Trophoblast cell (in vitro differentiated cells and primary cell): ENCODE data around the gene BMP8A.
A peak's percentile ranks its signal among the peaks of the same experiment; 100 is the strongest.
"Not testable (repeated sequence)": the region's sequence is repeated elsewhere in the genome, so short reads cannot be mapped to it uniquely, and the experiment has no call there.

Experiments used
- DNase-seq, 2 donors: peaks; one replicate each; pipeline ENCODE4 v3.0.0-alpha.2; 2016
- H2AFZ ChIP-seq: 2 replicates; pipeline ENCODE4 v1.6.1; 2013; ENCODE audit warnings: low read length, moderate library complexity, mild to moderate bottlenecking; ENCODE audit not compliant: insufficient read depth, poor library complexity
- H2AK5ac ChIP-seq: 2 replicates; pipeline ENCODE4 v1.6.1; 2013; ENCODE audit warnings: mild to moderate bottlenecking, low read length
- H2BK120ac ChIP-seq: 2 replicates; pipeline ENCODE4 v1.6.1; 2013; ENCODE audit warnings: low read length, mild to moderate bottlenecking, moderate library complexity; ENCODE audit not compliant: insufficient read depth, poor library complexity
- H2BK12ac ChIP-seq: 2 replicates; pipeline ENCODE4 v1.6.1; 2013; ENCODE audit warnings: mild to moderate bottlenecking, low read length, moderate library complexity
- H2BK5ac ChIP-seq: 2 replicates; pipeline ENCODE4 v1.6.1; 2013; ENCODE audit warnings: low read length, low read depth, moderate library complexity, mild to moderate bottlenecking; ENCODE audit not compliant: poor library complexity
- H3K14ac ChIP-seq: 2 replicates; pipeline ENCODE4 v1.6.1; 2013; ENCODE audit warnings: mild to moderate bottlenecking, low read length
- H3K18ac ChIP-seq: 2 replicates; pipeline ENCODE4 v1.6.1; 2013; ENCODE audit warnings: mild to moderate bottlenecking, low read length
- H3K23ac ChIP-seq: 2 replicates; pipeline ENCODE4 v1.6.1; 2013; ENCODE audit warnings: low read length
- H3K27ac ChIP-seq: 2 replicates; pipeline ENCODE4 v1.5.1; 2013; ENCODE audit warnings: low read depth, mild to moderate bottlenecking, inconsistent platforms, low read length, moderate library complexity
- H3K27me3 ChIP-seq: 2 replicates; pipeline ENCODE4 v1.6.1; 2013; ENCODE audit warnings: inconsistent platforms, mild to moderate bottlenecking, low read length, moderate library complexity; ENCODE audit not compliant: insufficient read depth
- H3K36me3 ChIP-seq, 2 experiments: 1 replicate in 1 of 2; 2 replicates in 1 of 2; pipeline ENCODE4 v1.6.1; 2013; ENCODE audit warnings: low read length in 2 of 2, mild to moderate bottlenecking in 2 of 2, moderate library complexity in 1 of 2; ENCODE audit not compliant: insufficient read depth in 2 of 2, control insufficient read depth in 1 of 2
- H3K4ac ChIP-seq: 2 replicates; pipeline ENCODE4 v1.6.1; 2013; ENCODE audit warnings: low read depth, mild to moderate bottlenecking, low read length, moderate library complexity
- H3K4me1 ChIP-seq, 2 experiments: 1 replicate in 1 of 2; 2 replicates in 1 of 2; pipeline ENCODE4 v1.6.1; 2013; ENCODE audit warnings: low read length in 2 of 2, mild to moderate bottlenecking in 2 of 2, moderate library complexity in 1 of 2; ENCODE audit not compliant: insufficient read depth in 2 of 2, control insufficient read depth in 1 of 2
- H3K4me2 ChIP-seq: 2 replicates; pipeline ENCODE4 v1.6.1; 2013; ENCODE audit warnings: inconsistent platforms, mild to moderate bottlenecking, low read length, moderate library complexity
- H3K4me3 ChIP-seq: 2 replicates; pipeline ENCODE4 v1.5.1; 2013; ENCODE audit warnings: mild to moderate bottlenecking, low read depth, low read length, inconsistent platforms
- H3K79me1 ChIP-seq: one replicate; pipeline ENCODE4 v1.6.1; 2013; ENCODE audit warnings: low read length
- H3K79me2 ChIP-seq: 2 replicates; pipeline ENCODE4 v1.6.1; 2013; ENCODE audit warnings: low read length, mild to moderate bottlenecking; ENCODE audit not compliant: control insufficient read depth, insufficient read depth, poor library complexity
- H3K9ac ChIP-seq: 2 replicates; pipeline ENCODE4 v1.6.1; 2013; ENCODE audit warnings: mild to moderate bottlenecking, low read length
- H3K9me3 ChIP-seq: 2 replicates; pipeline ENCODE4 v1.6.1; 2013; ENCODE audit warnings: low read depth, mild to moderate bottlenecking, control low read depth, inconsistent platforms, low read length; ENCODE audit not compliant: insufficient read depth
- H4K12ac ChIP-seq: 2 replicates; pipeline ENCODE4 v1.6.1; 2013; ENCODE audit warnings: low read depth, mild to moderate bottlenecking, low read length, moderate library complexity
- H4K8ac ChIP-seq: 2 replicates; pipeline ENCODE4 v1.6.1; 2013; ENCODE audit warnings: low read depth, mild to moderate bottlenecking, low read length, moderate library complexity
- H4K91ac ChIP-seq: one replicate; pipeline ENCODE4 v1.6.1; 2013; ENCODE audit warnings: low read depth, mild to moderate bottlenecking, low read length, moderate library complexity
- WGBS: extraction: QIAGEN DNeasy Blood & Tissue Kit; methylation state at CpG from one replicate; pipeline ENCODE4 v1.1.7; 2013; ENCODE audit warnings: missing lambda C conversion rate; ENCODE audit not compliant: insufficient read length, insufficient coverage; ENCODE audit errors: extremely low coverage; 5-methylcytosine and 5-hydroxymethylcytosine counted together

The BMP8A gene

DNA sequence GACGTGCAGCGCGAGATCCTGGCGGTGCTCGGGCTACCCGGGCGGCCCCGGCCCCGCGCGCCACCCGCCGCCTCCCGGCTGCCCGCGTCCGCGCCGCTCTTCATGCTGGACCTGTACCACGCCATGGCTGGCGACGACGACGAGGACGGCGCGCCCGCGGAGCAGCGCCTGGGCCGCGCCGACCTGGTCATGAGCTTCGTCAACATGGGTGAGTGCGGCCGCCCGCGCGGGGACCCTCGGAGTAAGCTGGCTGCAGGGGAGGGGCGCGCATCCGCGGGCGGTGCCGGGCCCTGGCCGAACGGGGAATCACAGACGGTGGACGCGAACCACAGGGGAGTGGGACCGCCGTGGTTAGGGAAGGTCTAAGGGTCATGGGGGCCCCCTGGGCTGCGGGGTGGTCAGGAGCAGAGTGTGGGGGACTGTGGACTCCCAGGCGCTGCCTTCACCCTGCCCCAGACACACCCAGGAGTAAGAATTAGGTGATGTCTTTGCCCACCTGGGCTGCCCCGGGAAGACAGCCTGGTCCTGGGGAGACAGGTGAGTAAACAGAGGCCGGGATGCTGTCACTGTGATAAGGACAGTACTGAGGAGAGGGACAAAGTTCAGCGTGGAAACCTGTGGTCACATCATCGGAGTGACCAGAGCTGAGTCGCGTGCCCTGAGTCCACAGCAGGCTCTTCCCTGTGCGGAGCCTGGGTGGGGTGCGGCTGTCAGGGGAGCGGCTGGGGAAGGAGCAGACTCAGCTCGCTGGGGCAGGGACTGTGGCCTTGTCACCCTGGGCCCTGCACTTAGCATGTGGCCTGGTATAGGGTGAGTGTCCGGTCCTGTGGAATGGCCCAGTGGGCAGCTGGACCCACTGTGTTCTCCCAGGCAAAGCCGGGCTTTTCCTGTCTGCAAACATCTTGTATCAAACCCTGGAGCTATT is 944 bp downstream of the BMP8A start:
- H3K9me3 ChIP-seq, H3K36me3 ChIP-seq, H3K79me1 ChIP-seq, DNase-seq, H3K23ac ChIP-seq, H3K27ac ChIP-seq, H3K18ac ChIP-seq, H2BK5ac ChIP-seq, H4K8ac ChIP-seq, H4K12ac ChIP-seq, H2BK120ac ChIP-seq, H3K9ac ChIP-seq, H3K14ac ChIP-seq, H2AK5ac ChIP-seq, H3K4ac ChIP-seq, H2AFZ ChIP-seq, H2BK12ac ChIP-seq, H3K4me3 ChIP-seq, H4K91ac ChIP-seq, H3K79me2 ChIP-seq: not testable (repeated sequence)
- no CpG with 5 or more reads among the region's 67 CpGs for WGBS
- Histone ChIP-seq H3K4me2 (peak overlapping the region; percentile 93), H3K4me1 (peaks cover 7 to 11% of the 10 kb centered on the region in 2 experiments), H3K27me3 (peaks cover 33% of the 10 kb centered on the region)

DNA sequence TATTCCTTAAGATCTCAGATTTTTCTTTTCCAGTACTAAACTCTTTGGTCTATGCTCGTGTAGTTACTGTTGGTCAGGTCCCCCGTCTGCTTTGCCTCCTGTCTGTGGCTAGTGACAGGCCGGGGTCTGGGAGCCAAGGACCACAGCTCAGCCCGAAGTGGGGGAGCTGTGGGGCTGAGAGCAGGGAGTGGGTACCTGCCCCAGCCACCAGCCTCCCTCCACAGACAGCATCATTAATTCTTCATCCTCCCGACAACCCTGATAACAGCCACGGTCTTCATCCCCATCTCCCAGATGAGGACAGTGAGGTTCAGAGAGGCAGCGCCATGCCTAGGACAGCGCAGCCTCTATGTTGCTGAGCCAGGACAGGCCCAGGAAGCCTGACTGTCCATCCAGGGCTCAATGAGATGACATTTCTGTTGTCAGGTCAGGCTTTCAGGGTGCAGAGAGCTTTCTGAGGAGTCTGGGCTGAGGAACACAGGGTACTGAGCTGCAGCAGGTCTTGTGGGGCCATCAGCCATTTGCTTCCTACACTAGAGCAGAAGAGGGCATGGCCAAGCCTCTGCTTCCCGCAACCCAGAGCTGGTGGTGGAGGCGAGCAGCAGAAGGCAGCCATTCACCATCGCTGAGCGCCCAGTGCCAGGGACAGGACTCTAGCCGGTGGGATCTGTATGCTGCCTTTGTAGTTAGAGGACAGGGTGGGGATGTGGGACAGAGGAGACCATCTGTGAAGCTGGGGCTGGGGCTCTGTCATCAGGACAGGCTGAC is 1.8 kb downstream of the BMP8A start:
- not testable (repeated sequence) for H3K14ac ChIP-seq, DNase-seq, H3K4me3 ChIP-seq, H2BK5ac ChIP-seq, H2BK12ac ChIP-seq, H4K8ac ChIP-seq, H3K79me2 ChIP-seq, H2BK120ac ChIP-seq, H2AK5ac ChIP-seq, H3K4me2 ChIP-seq, H4K91ac ChIP-seq, H3K9me3 ChIP-seq, H3K23ac ChIP-seq, H4K12ac ChIP-seq, H3K27ac ChIP-seq, H3K9ac ChIP-seq, H3K79me1 ChIP-seq, H3K4ac ChIP-seq, H3K36me3 ChIP-seq, H2AFZ ChIP-seq, H3K18ac ChIP-seq
- Histone ChIP-seq H3K4me1 (peaks cover 7 to 11% of the 10 kb centered on the region in 2 experiments), H3K27me3 (peaks cover 33% of the 10 kb centered on the region)
- WGBS: no CpG with 5 or more reads among the region's 13 CpGs

DNA sequence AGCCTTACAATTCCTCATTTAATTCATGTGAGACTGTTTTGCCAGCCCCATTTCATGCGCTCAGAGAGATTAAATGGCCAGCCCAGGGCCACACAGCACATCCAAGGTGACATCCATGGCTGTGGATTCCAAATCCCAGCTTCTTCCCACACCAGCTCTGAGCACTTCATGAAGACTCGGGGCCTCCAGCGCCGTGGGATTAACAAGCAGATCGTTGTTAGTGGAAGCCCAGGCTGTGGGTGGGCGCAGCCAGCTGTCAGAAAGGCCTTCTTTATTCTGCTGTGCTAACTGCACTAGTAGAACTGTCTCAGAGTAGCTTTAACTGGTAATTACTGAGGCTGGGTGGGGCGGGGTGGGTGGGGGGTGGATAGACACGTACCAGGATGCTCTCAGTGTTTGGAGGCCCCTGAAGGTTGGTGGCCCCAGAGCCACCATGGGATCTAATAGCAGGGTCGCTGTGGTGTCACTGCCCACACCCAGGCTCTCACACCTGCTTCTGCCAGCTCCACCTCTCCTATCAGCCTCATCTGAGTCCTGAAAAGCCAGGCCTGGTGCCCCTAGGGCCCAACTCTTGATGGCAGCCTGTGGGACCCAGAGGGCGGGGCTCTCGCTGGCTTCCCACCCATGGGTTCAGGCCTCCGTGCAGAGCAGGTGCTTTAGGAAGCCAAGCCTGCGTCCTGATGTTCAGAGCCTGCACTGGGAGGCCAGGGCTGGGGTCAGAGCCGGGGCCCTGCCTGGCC is 3.4 kb downstream of the BMP8A start:
- no peak overlapping the region for H3K18ac ChIP-seq
- no peak overlapping the region for H3K4me2 ChIP-seq
- H3K27me3 ChIP-seq: peaks cover 33% of the 10 kb centered on the region
- H3K9ac ChIP-seq: no peak overlapping the region
- H2BK5ac ChIP-seq: no peak overlapping the region
- no peaks in the 10 kb centered on the region for H3K79me1 ChIP-seq
- H3K27ac ChIP-seq: no peak overlapping the region
- H3K79me2 ChIP-seq: no peaks in the 10 kb centered on the region
- H3K14ac ChIP-seq: no peak overlapping the region
- H2BK12ac ChIP-seq: no peak overlapping the region
- no peak overlapping the region for H3K23ac ChIP-seq
- H4K8ac ChIP-seq: no peak overlapping the region
- H4K91ac ChIP-seq: no peak overlapping the region
- no peak overlapping the region for H2AFZ ChIP-seq
- H2BK120ac ChIP-seq: no peak overlapping the region
- H3K4ac ChIP-seq: no peak overlapping the region
- H3K9me3 ChIP-seq: peaks cover 2% of the 10 kb centered on the region
- no peak overlapping the region for H2AK5ac ChIP-seq
- H3K4me1 ChIP-seq: peaks cover 7 to 11% of the 10 kb centered on the region in 2 experiments
- H3K4me3 ChIP-seq: no peak overlapping the region
- WGBS: no CpG with 5 or more reads among the region's 14 CpGs
- H3K36me3 ChIP-seq: no peaks in the 10 kb centered on the region
- no peak for DNase-seq
- no peak overlapping the region for H4K12ac ChIP-seq

DNA sequence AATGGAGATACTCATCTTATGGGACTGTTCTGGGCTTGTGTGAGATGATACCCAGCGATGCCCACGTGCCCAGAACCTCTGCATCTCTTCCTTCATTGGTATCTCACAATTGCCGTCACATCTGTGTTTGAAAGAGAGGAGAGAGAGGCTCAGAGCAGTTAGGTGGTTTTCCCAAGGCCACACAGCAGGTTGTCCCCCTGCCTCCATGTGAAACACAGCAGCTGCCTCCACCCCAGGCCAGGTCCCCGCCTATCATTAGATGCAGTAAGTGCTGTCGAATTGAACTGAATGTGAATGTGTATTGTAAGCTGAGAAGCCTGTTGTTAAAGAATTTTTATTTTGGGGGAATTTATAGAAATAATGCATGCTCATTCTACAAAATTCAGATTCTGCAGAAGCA is 5.1 kb downstream of the BMP8A start:
- H3K23ac ChIP-seq, DNase-seq, H3K27ac ChIP-seq, H3K4me2 ChIP-seq, H4K8ac ChIP-seq, H2BK5ac ChIP-seq, H3K79me2 ChIP-seq, H3K14ac ChIP-seq, H4K91ac ChIP-seq, H2BK120ac ChIP-seq, H4K12ac ChIP-seq, H3K18ac ChIP-seq, H3K4ac ChIP-seq, H3K36me3 ChIP-seq, H3K4me1 ChIP-seq, H2BK12ac ChIP-seq, H3K4me3 ChIP-seq, H3K9me3 ChIP-seq, H3K79me1 ChIP-seq, H2AK5ac ChIP-seq, H3K9ac ChIP-seq, H2AFZ ChIP-seq: not testable (repeated sequence)
- WGBS: no CpG with 5 or more reads among the region's 5 CpGs
- peaks cover 21% of the 10 kb centered on the region for H3K27me3 ChIP-seq
